NK-92 (cell line): ENCODE data around the gene KIF23.

ENCODE experiments used
- DNase-seq: peaks from one replicate; lab custom pipeline; 2025; ENCODE audit not compliant: unreplicated experiment; lab: John Stamatoyannopoulos, UW

The KIF23 gene

GRCh38 chr15:69489073-69489571, 75.0 kb downstream of the KIF23 start:
- DNase-seq: no peak

GRCh38 chr15:69490356-69491037, 76.3 kb downstream of the KIF23 start:
- no peak for DNase-seq

GRCh38 chr15:69491038-69491505, 76.9 kb downstream of the KIF23 start:
- no peak for DNase-seq

GRCh38 chr15:69493406-69493805, 79.3 kb downstream of the KIF23 start:
- no peak for DNase-seq

- no peak for DNase-seq
Measured at GRCh38 chr15:69496001-69496400, 81.9 kb downstream of the KIF23 start.

GRCh38 chr15:69497076-69497475, 82.9 kb downstream of the KIF23 start:
- no peak for DNase-seq

- no peak for DNase-seq
Measured at GRCh38 chr15:69497667-69498066, 83.5 kb downstream of the KIF23 start.
